Measurements from ENCODE around the gene NOSIP.
"Not testable (repeated sequence)": the region's sequence is repeated elsewhere in the genome, so short reads cannot be mapped to it uniquely, and the experiment has no call there.

Gene NOSIP

GRCh38 chr19:49580264-49581006 is at the start of gene NOSIP:
Gene NOSIP (minus strand): TSS chr19:49580556. CDS start chr19:49560691, 19,865 bp downstream.
- no peak for FAIRE-seq

DNA sequence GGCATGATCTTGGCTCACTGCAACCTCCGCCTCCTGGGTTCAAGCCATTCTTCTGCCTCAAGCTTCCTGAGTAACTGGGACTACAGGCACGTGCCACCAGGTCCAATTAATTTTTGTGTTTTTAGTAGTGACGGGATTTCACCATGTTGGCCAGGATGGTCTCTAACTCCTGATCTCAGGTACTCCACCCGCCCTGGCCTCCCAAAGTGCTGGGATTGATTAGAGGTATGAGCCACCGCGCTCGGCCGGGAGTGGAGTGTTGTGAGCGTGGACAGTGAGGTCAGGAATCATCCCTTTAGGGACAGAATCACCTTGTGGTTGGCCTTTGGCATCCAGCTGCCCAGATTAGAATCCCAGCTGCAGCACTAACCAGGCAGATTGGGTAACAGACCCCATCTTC is 49.3 kb upstream of the NOSIP start:
- no peak for FAIRE-seq

- no peak for FAIRE-seq
Observed at GRCh38 chr19:49626226-49626625, 45.9 kb upstream of the NOSIP start.

DNA sequence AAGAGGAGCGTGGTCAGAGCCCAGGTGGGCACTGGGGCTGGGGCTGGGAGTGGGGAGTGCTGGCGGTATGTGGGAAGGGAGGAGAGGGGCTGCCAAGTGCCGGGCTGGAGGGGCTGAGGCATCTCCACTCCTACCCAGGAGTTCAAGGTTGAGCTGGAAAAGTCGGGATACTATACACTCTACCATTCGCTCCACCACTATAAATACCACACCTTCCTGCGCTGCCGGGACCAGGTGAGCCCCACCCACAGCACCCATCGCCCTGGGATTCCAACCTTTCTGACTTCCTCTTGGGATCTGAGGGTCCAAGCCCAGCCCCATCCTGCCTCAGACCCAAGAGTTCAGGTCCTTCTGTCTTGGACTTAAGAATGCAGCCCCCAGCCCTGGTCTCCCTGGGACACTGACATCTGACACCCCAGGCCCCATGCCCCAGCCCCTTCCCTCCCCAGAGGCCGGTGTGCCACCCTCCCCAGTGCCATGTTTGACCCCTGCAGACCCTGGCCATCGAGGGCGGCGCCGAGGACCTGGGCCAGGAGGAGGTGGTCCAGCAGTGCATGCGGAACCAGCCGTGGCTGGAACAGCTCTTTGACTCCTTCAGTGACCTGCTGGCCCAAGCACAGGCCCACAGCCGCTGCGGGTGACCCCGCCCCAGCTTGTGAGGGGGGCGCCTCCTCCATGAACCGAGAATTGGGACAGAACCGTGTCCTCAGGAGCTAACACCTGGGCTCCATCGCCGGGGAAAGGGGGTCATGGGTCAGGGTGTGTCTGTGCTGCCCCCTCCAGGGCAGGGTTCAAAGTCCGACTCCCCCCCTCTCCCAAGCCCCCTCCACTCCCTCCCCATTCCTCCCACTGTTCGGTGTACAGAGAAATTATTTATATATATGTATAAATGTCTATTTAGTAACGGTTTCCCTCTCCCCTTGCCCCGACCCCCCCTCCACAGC is 44.9 kb upstream of the NOSIP start:
- FAIRE-seq: no peak

DNA sequence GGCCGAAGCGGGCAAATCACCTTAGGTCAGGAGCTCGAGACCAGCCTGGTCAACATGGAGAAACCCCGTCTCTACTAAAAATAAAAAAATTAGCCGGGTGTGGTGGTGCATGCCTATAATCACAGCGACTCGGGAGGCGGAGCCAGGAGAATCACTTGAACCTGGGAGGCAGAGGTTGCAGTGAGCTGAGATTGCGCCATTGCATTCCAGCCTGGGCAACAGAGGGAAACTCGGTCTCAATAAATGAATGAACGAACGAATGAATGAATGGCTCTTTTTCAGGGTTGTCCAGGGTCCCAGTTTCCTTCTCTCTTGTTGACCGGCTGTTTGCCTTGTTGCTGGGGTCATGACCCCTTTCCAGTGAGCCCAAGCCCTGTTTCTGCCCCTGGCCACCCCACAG is 37.5 kb upstream of the NOSIP start:
- FAIRE-seq: not testable (repeated sequence)

- no peak for FAIRE-seq
Observed at GRCh38 chr19:49616945-49617344, 36.6 kb upstream of the NOSIP start.

DNA sequence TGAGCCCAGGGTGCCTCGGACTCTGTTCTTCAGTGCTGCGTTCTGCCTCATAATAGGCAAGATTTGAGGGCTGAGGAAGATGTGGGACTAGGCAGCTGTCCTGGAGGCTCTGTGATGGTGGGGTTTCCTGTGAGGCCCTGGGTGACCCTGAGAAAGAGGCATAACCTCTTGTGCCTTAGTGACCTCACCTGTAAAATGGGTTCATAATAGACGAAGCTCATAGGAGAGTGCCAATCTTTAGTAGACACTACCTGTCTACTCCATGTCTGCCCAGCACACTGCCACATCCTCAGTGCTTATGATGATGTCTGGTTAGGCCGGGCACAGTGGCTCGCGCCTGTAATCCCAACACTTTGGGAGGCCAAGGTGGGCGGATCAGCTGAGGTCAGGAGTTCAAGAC is 36.2 kb upstream of the NOSIP start:
- FAIRE-seq: no peak

DNA sequence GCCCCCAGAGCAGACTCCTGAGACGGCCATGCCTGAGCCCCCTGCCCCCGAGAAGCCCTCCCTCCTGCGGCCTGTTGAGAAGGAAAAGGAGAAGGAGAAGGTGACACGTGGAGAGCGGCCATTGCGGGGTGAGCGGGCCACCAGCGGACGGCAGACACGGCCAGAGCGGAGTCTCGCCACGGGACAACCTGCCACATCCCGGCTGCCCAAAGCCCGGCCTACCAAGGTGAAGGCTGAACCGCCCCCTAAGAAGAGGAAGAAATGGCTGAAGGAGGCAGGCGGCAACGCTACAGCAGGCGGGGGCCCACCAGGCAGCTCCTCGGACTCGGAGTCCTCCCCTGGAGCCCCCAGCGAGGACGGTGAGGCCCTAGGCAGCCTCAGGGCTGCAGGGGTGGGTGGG is 35.5 kb upstream of the NOSIP start:
- no peak for FAIRE-seq

DNA sequence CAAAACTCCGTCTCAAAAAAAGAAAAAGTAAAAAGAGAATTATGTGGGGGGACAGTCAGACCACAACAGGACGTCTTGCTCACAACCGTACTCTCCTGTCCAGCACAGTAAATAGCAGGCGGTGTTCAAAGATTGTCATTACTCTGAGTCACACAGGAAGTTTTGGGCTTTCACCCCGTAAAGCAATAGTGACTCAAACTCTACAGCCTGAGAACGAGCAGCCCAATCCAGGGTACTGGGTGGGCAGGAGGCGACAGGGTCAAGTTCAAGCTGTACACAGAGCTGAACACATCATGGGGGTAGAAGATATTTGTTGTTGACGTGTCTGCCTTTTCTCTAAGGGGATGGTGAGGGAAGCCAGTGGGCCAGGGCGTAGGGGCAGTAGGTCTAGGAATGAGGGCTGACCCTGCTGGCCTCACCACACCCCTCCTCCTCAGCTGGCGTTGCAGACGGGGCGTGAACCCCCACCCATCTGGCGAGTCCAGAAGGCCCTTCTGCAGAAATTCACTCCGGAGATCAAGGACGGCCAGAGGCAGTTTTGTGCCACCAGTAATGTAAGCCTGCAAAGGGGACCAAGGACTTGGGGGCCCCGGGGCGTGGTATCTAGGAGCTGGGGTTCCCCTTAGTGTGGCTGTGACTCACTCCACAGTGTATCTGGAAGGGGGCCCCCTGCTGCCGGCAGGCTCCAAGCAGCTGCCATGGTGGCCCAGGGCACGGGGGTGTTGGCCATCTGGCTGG is 33.9 kb upstream of the NOSIP start:
- no peak for FAIRE-seq

- no peak for FAIRE-seq
Observed at GRCh38 chr19:49613374-49613773, 33.0 kb upstream of the NOSIP start.

DNA sequence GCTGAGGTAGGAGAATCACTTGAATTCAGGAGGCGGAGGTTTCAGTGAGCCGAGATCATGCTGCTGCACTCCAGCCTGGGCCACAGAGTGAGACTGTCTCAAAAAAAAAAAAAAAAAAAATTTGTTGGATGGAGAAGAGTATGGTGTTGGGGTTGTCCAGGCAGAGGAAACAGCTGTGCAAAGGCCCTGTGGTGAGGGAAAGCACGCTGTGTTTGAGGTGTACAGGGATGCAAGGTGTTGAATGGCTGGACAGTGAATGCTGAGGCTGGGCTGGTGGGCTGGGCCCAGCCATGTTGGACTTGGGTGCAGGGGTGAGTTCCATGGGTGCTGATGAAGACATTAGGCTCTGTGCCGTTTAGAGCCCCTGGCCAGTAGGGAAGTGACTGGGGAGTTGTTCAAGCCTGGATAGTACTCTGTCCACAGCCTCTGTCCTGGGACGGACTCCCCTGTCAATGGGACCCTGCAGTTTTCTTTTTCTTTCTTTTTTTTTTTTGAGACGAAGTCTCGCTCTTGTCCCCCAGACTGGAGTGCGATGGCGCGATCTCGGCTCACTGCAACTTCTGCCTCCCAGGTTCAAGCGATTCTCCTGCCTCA is 29.2 kb upstream of the NOSIP start:
- FAIRE-seq: no peak

- no peak for FAIRE-seq
Observed at GRCh38 chr19:49605605-49606004, 25.2 kb upstream of the NOSIP start.

- FAIRE-seq: no peak
Observed at GRCh38 chr19:49602806-49603205, 22.4 kb upstream of the NOSIP start.

DNA sequence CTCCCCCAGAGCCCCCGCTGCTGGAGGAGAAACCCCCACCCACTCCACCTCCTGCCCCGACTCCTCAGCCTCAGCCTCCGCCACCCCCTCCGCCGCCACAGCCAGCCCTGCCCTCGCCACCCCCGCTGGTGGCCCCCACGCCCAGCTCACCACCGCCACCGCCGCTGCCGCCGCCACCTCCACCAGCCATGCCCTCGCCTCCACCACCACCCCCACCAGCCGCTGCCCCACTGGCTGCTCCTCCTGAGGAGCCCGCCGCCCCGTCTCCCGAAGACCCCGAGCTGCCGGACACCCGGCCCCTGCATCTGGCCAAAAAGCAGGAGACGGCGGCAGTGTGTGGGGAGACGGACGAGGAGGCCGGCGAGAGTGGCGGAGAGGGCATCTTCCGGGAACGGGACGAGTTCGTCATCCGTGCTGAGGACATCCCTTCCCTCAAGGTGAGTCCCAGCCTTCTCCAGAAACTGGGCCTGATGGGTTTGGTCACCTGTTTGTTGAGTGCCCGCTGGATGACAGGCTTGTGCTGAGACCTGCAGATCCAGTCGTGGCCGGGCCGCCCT is 21.2 kb upstream of the NOSIP start:
- no peak for FAIRE-seq

DNA sequence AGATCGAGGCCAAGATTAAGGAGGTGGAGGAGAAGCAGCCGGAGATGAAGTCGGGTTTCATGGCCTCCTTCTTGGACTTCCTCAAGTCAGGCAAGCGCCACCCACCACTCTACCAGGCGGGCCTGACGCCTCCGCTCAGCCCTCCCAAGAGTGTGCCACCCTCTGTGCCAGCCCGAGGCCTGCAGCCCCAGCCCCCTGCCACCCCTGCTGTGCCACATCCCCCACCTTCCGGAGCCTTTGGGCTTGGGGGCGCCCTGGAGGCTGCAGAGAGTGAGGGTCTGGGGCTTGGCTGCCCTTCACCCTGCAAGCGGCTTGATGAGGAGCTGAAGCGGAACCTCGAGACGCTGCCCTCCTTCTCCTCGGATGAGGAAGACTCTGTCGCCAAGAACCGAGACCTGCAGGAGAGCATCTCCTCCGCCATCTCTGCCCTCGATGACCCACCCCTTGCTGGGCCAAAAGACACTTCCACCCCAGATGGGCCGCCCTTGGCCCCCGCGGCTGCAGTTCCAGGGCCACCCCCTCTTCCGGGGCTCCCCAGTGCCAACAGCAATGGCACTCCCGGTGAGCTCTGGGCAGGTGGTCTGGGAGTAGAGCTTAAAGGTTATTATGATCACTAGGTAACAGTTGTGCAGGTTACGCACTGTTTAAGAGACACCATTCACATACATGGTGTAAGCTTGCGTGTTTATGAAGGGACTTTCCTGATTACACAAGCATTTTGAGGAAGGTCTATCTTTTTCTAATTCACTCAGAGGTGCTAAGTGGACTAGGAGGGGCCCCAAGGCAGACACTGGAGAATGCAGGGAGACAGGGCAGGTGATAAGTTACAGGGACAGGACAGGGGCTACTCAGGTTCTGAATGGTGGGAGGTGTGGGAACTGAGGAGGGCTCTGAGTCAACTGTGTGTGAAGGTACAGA is 19.3 kb upstream of the NOSIP start:
- FAIRE-seq: no peak

DNA sequence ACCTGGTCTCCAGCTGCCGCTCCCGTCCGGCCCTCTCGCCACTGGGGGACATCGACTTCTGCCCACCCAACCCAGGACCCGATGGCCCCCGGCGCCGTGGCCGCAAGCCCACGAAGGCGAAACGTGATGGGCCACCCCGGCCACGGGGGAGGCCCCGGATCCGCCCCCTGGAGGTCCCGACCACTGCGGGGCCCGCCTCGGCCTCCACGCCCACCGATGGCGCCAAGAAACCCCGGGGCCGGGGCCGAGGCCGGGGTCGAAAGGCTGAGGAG is 17.3 kb upstream of the NOSIP start:
- no peak for FAIRE-seq

GRCh38 chr19:49596954-49597702 is 16.8 kb upstream of the NOSIP start:
- FAIRE-seq: no peak

- FAIRE-seq: no peak
Observed at GRCh38 chr19:49596407-49596806, 16.1 kb upstream of the NOSIP start.

DNA sequence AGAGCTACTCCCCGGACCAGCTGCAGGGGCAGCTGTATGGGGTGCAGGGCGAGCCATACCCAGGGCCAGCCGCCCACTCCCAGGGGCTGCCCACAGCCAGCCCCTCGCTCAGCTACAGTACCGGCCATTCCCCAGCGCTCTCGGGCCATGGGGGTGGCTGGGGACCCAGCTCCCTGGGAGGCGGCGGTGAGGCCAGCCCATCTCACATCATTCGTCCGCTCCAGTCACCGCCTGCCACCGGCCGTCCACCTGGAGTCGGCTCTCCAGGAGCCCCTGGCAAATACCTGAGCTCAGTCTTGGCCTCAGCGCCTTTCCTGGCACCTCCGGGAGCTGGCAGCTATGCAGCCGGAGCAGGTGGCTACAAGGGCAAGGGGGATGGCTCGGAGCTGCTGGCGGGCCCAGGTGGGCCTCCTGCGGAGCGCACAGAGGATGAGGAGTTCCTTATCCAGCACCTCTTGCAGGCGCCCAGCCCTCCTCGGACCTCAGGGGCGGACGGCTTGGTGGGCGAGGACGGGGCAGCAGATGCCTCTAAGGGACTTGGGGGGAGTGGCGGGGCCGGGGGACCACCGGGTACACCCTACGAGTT is 15.6 kb upstream of the NOSIP start:
- FAIRE-seq: no peak

Data from colon (tissue), 2 donors.